ENCODE measurements around the gene COL26A1. TPM values are rescaled to one million over a fixed set of nuclear protein-coding genes. Genes with fewer than 3 reads are reported as not detected.
A peak's percentile ranks its signal among the peaks of the same experiment; 100 is the strongest.

The COL26A1 gene
- total RNA-seq, 2 experiments from 2014 or later: not detected

- ChIA-PET POLR2A (interaction anchor here (0.8 kb wide), 1 partner anchor 46 kb away, joined by 3 read pairs; no protein-coding TSS in a partner anchor), CTCF (interaction anchor here (1.4 kb wide), 1 partner anchor 12 kb away, joined by 4 read pairs; no protein-coding TSS in a partner anchor)
- Mint-ChIP-seq H3K4me3 (no peak overlapping the region), H3K36me3 (ENCODE audit: low read depth) (no peaks in the 10 kb centered on the region), H3K4me1 (no peaks in the 10 kb centered on the region), H3K27me3 (peaks cover 14% of the 10 kb centered on the region), H3K9me3 (no peaks in the 10 kb centered on the region), H3K27ac (no peak overlapping the region)
- DNase-seq: no peak
These were observed 36.0 kb downstream of the COL26A1 start for GRCh38 chr7:101398396-101399289.

DNA sequence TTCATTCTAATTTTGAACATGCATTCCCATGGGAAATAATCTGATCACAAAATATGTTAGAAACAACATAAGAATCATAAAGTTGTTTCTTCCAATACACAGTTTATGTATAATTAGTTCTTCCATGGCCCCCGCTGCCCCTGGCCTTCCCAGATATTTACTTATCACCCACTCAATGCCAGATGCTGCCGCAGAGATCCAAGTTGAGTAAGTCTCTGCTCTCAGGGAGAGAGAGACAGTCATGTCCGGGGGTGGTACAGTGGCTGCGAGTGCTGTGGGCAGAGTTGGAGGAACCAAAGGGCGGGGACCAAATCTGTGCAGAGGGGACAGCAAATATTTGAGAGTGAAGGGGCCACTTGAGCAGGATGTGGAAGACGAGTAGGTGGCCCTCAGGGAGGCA lies 37.1 kb downstream of the COL26A1 start:
- Mint-ChIP-seq H3K27me3 (peaks cover 14% of the 10 kb centered on the region), H3K36me3 (ENCODE audit: low read depth) (no peaks in the 10 kb centered on the region), H3K9me3 (no peaks in the 10 kb centered on the region), H3K27ac (no peak overlapping the region), H3K4me1 (no peaks in the 10 kb centered on the region), H3K4me3 (no peak overlapping the region)
- POLR2A ChIA-PET: no interaction called here
- no peak for DNase-seq
- CTCF ChIA-PET: no interaction called here

DNA sequence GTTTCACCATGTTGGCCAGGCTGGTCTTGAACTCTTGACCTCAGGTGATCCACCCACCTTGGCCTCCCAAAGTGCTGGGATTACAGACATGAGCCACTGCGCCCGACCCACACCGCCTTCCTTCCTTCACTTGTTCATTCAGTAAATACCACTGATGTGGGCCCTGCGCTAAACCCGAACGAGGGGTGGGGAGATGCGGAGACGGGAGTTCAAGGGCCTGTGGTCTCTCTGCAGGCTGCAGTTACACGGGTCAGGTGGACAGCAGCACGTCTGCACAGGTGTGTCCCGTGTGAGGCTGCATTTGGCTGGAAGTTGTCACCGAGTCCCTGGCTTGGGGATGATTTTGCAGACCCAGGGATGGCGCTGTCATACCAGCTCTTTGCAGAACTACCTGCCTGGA lies 38.1 kb downstream of the COL26A1 start:
- DNase-seq: no peak
- Mint-ChIP-seq H3K4me1 (no peaks in the 10 kb centered on the region), H3K9me3 (no peaks in the 10 kb centered on the region), H3K36me3 (ENCODE audit: low read depth) (no peaks in the 10 kb centered on the region), H3K27ac (no peak overlapping the region), H3K27me3 (peaks cover 14% of the 10 kb centered on the region), H3K4me3 (no peak overlapping the region)
- POLR2A ChIA-PET: no interaction called here
- CTCF ChIA-PET: interaction anchor here (0.6 kb wide), 1 partner anchor 300 kb away, joined by 3 read pairs; no protein-coding TSS in a partner anchor

- ChIA-PET CTCF (no interaction called here), POLR2A (no interaction called here)
- Mint-ChIP-seq H3K27ac (no peak overlapping the region), H3K9me3 (no peaks in the 10 kb centered on the region), H3K36me3 (ENCODE audit: low read depth) (no peaks in the 10 kb centered on the region), H3K4me1 (no peaks in the 10 kb centered on the region), H3K27me3 (peaks cover 14% of the 10 kb centered on the region), H3K4me3 (no peak overlapping the region)
- no peak for DNase-seq
These were observed 38.9 kb downstream of the COL26A1 start for GRCh38 chr7:101401390-101402080.

- Mint-ChIP-seq H3K27ac (no peak overlapping the region), H3K27me3 (peaks cover 11% of the 10 kb centered on the region), H3K4me3 (no peak overlapping the region), H3K4me1 (no peaks in the 10 kb centered on the region), H3K36me3 (ENCODE audit: low read depth) (no peaks in the 10 kb centered on the region), H3K9me3 (no peaks in the 10 kb centered on the region)
- DNase-seq: no peak
- ChIA-PET CTCF (no interaction called here), POLR2A (no interaction called here)
These were observed 39.6 kb downstream of the COL26A1 start for GRCh38 chr7:101402081-101402779.

DNA sequence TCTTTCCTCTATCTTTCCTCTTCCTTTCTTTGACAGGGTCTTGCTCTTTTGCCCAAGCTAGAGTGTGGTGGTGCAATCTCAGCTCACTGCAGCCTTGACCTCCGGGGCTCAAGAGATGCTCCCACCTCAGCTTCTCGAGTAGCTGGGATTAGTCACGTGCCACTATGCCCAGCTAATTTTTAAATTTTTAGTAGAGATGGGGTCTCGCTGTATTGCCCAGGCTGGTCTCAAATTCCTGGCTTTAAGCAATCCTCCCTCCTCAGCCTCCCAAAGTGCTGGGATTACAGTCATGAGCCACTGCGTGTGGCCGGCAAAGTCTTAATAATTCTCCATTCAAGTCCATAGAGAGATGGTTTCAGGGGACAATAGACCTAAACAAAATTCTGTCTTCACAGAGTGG lies 40.2 kb downstream of the COL26A1 start:
- no peaks in the 10 kb centered on the region for H3K9me3 Mint-ChIP-seq

GRCh38 chr7:101405474-101406067 lies 42.9 kb downstream of the COL26A1 start:
- ChIA-PET POLR2A (no interaction called here), CTCF (no interaction called here)
- DNase-seq: no peak
- Mint-ChIP-seq H3K27ac (no peak overlapping the region), H3K9me3 (peaks cover 12% of the 10 kb centered on the region), H3K36me3 (ENCODE audit: low read depth) (no peaks in the 10 kb centered on the region), H3K27me3 (peaks cover 10% of the 10 kb centered on the region), H3K4me3 (no peak overlapping the region), H3K4me1 (no peaks in the 10 kb centered on the region)

More for the DNA sequence above, 40.2 kb downstream of the COL26A1 start:
- no peak for DNase-seq
- Mint-ChIP-seq H3K36me3 (ENCODE audit: low read depth) (no peaks in the 10 kb centered on the region), H3K27ac (no peak overlapping the region), H3K4me1 (no peaks in the 10 kb centered on the region), H3K27me3 (peaks cover 11% of the 10 kb centered on the region), H3K4me3 (no peak overlapping the region)
- ChIA-PET POLR2A (no interaction called here), CTCF (no interaction called here)

GRCh38 chr7:101410743-101411507 lies 48.2 kb downstream of the COL26A1 start:
- POLR2A ChIA-PET: no interaction called here
- peaks cover 7% of the 10 kb centered on the region for H3K4me1 Mint-ChIP-seq
- peaks cover 9% of the 10 kb centered on the region for H3K27me3 Mint-ChIP-seq
- CTCF ChIA-PET: interaction anchor here (0.6 to 4.9 kb wide), 10 partner anchors 11 to 88 kb away, joined by 3 to 43 read pairs (median 3); partner anchors contain the start of gene COL26A1
- H3K36me3 Mint-ChIP-seq (ENCODE audit: low read depth): no peaks in the 10 kb centered on the region
- peaks cover 12% of the 10 kb centered on the region for H3K9me3 Mint-ChIP-seq
- no peak overlapping the region for H3K27ac Mint-ChIP-seq
- DNase-seq: peak; percentile 34
- H3K4me3 Mint-ChIP-seq: no peak overlapping the region

DNA sequence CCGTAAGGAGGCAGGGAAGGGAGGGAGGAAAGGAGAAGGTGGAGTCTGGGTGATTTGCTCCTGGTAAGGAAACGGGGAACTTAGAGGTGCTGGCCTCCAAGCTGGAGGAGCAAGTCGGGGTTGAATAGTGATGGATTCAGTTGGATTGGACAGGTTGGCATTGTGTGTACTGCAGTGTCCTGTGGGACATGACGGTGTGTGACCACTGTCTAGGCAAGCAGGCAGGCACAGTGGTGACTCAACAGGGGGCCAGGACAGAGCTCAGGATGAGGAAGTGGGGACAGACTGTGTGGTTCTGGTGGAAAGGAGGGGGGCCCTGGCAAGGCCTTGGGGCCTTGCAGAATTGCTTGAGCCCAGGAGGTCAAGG lies 48.8 kb downstream of the COL26A1 start:
- ChIA-PET CTCF (interaction anchor here (0.5 to 4.9 kb wide), 14 partner anchors 11 to 629 kb away, joined by 3 to 43 read pairs (median 3); partner anchors contain the start of gene COL26A1), POLR2A (no interaction called here)
- no peak overlapping the region for H3K27ac Mint-ChIP-seq
- peaks cover 7% of the 10 kb centered on the region for H3K4me1 Mint-ChIP-seq
- no peak for DNase-seq
- peaks cover 12% of the 10 kb centered on the region for H3K9me3 Mint-ChIP-seq
- peaks cover 11% of the 10 kb centered on the region for H3K27me3 Mint-ChIP-seq
- no peaks in the 10 kb centered on the region for H3K36me3 Mint-ChIP-seq (ENCODE audit: low read depth)
- H3K4me3 Mint-ChIP-seq: no peak overlapping the region

DNA sequence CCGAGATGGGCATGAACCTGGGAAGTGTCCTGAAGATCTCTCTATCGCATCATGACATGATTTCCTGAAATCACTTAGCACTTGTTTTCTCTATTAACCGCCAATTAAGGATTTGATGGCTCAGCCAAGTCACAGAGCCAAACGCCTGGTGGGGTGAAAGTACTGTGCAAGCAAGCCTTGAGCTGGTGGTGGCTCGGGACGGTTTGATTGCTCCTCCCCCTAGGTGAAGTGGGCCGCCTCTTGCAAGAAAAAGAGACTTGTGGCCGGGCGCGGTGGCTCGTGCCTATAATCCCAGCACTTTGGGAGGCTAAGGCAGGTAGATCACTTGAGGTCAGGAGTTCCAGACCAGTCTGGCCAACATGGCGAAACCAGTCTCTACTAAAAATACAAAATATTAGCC lies 50.3 kb downstream of the COL26A1 start:
- H3K9me3 Mint-ChIP-seq: peaks cover 12% of the 10 kb centered on the region
- H3K27ac Mint-ChIP-seq: no peak overlapping the region
- ChIA-PET CTCF (interaction anchor here (0.7 to 4.9 kb wide), 4 partner anchors 50 to 1503 kb away, joined by 3 to 43 read pairs (median 3); partner anchors contain the start of genes COL26A1 and IFT22), POLR2A (no interaction called here)
- no peaks in the 10 kb centered on the region for H3K36me3 Mint-ChIP-seq (ENCODE audit: low read depth)
- no peak overlapping the region for H3K4me3 Mint-ChIP-seq
- DNase-seq: no peak
- peaks cover 11% of the 10 kb centered on the region for H3K27me3 Mint-ChIP-seq
- H3K4me1 Mint-ChIP-seq: peaks cover 7% of the 10 kb centered on the region

DNA sequence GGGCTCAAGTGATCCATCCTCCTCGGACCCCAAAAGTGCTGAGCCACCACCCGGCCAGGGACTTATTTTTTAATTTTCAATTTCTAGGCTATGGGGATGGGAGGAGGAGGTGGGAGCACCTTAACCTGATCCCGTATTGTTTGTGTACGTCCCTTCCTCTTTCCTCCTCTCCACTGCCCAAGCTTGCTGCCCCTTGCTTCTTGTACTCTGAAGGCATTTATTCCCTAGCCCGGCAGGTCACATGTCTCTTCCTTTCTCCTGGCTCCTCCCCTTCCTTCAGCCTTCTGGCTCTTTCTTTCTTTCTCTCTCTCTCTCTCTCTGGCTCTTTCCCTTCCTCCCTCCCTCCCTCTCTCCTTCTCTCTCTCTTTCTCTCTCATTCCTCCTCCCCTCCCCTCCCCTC lies 56.0 kb downstream of the COL26A1 start:
- no peaks in the 10 kb centered on the region for H3K4me1 Mint-ChIP-seq
- H3K36me3 Mint-ChIP-seq (ENCODE audit: low read depth): no peaks in the 10 kb centered on the region
- DNase-seq: no peak
- POLR2A ChIA-PET: no interaction called here
- no peaks in the 10 kb centered on the region for H3K9me3 Mint-ChIP-seq
- H3K27ac Mint-ChIP-seq: no peak overlapping the region
- H3K27me3 Mint-ChIP-seq: peaks cover 5% of the 10 kb centered on the region
- CTCF ChIA-PET: no interaction called here
- no peak overlapping the region for H3K4me3 Mint-ChIP-seq

GRCh38 chr7:101419831-101420230 lies 57.2 kb downstream of the COL26A1 start:
- H3K4me3 Mint-ChIP-seq: no peak overlapping the region
- no peaks in the 10 kb centered on the region for H3K4me1 Mint-ChIP-seq
- no peaks in the 10 kb centered on the region for H3K9me3 Mint-ChIP-seq
- no peak overlapping the region for H3K27ac Mint-ChIP-seq
- ChIA-PET CTCF (no interaction called here), POLR2A (no interaction called here)
- no peak for DNase-seq
- H3K27me3 Mint-ChIP-seq: peaks cover 5% of the 10 kb centered on the region
- no peaks in the 10 kb centered on the region for H3K36me3 Mint-ChIP-seq (ENCODE audit: low read depth)

All from activated CD4-positive, alpha-beta memory T cell treated with anti-CD3 and anti-CD28 coated beads, Interleukin-2, amount 10 ng/mL, durations not matched to agents 7 days and 5 days (primary cell).